H7 (cell line): ENCODE results near the gene ZKSCAN7. TPM values are rescaled to one million over a fixed set of nuclear protein-coding genes. Genes with fewer than 3 reads are reported as not detected.
"Not testable (repeated sequence)": the region's sequence is repeated elsewhere in the genome, so short reads cannot be mapped to it uniquely, and the experiment has no call there.

Experiments
- DNase-seq: peaks from one replicate; pipeline ENCODE4 v3.0.0; 2012
- H3K27me3 ChIP-seq: 2 replicates; pipeline ENCODE4 v1.6.0; 2011; ENCODE audit warnings: mild to moderate bottlenecking, low read length; ENCODE audit not compliant: control insufficient read depth, insufficient read depth
- H3K36me3 ChIP-seq: replicated peaks from 2 replicates; pipeline ENCODE4 v1.5.1; 2011; ENCODE audit warnings: low read length; ENCODE audit not compliant: control insufficient read depth, insufficient read depth
- H3K4me3 ChIP-seq: 2 replicates; pipeline ENCODE4 v1.5.1; 2011; ENCODE audit warnings: low read depth, mild to moderate bottlenecking, control low read depth, low read length, moderate library complexity; ENCODE audit not compliant: insufficient read depth
- total RNA-seq: library from RNA; depleted of rRNA; stranded (reverse); fragments of >200 nt; shearing (Covaris generic); gene quantifications from 2 replicates; pipeline ENCODE4 v1.2.3, GENCODE V29; 2014

ZKSCAN7 gene
- total RNA-seq, 1 experiment from 2014 or later: 13.0 TPM

DNA sequence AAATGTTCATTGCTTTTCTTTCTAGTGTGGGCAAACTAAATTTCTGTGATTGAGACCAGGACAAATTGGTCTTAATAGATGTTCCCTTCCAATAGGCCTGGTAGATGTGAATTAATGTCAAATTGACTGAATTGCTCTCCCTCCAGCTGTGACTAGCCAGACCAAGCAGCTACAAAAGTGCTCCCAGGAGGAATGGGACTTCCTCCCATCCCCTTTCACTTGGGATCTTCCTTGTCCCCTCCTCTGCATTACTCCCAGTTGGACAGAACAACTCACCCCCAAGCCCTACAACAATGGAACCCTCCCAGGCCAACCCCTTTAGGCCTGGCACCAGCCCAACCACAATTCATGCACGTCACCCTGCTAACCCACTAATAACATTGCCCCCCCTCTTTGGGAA, 19.6 kb upstream of the ZKSCAN7 start:
- no peaks in the 10 kb centered on the region for H3K36me3 ChIP-seq
- DNase-seq: no peak
- no peak overlapping the region for H3K4me3 ChIP-seq
- H3K27me3 ChIP-seq: no peaks in the 10 kb centered on the region; the same call in 1 of the 2 replicates

DNA sequence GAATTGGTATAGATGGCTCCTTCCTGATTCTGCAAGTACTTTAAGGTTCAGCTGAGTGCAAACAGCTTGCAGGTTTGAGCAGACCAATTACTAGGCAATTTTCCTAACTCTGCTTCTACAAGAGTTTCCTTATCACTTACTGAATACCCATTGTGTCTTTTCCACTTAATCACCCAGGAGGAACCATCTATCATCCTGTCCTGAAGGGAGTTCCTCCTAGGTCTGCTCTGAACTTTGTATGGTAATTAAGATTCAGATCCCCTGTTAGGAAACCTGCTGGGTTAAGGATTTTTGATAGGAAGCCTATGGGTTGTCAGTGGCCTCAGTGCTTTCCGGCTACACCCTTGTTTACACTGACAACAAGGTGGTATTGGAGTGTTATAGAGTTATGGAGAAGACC, 10.2 kb upstream of the ZKSCAN7 start:
- H3K27me3 ChIP-seq: not testable (repeated sequence)

DNA sequence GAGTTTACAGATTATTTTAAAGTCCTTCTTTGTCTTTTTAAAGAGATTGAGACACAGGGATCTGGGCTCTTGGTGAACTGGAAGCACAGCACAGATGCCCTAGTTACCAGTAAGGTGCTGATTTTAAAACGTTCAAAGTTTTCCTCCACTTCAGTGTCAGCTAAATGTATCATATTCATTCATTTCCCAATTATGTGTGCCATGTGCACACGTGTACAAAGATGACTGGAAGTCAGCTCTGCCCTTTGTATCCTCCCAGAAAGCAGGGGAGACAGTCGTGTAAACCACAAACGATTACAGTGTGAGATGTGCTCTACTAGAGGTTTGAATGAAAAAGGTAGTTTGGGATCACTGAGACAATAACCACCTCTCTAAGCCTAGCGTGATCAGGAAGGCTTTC, 730 bp downstream of the ZKSCAN7 start:
- H3K27me3 ChIP-seq: no peaks in the 10 kb centered on the region; the same call in 1 of the 2 replicates
- DNase-seq: peak; percentile 40
- H3K4me3 ChIP-seq: peak overlapping the region; percentile 82
- H3K36me3 ChIP-seq: peaks cover 9% of the 10 kb centered on the region

More for the DNA sequence above, 10.2 kb upstream of the ZKSCAN7 start:
- DNase-seq, H3K36me3 ChIP-seq, H3K4me3 ChIP-seq: not testable (repeated sequence)

DNA sequence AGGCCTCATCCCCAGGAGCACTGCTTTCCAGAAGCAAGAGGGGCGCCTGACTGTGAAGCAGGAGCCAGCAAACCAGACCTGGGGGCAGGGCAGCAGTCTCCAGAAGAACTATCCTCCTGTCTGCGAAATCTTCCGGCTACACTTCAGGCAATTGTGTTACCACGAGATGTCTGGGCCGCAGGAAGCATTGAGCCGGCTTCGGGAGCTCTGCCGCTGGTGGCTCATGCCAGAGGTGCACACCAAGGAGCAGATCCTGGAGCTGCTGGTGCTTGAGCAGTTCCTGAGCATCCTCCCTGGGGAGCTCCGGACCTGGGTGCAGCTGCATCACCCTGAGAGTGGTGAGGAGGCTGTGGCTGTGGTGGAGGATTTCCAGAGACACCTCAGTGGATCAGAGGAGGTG, 2.1 kb downstream of the ZKSCAN7 start:
- Histone ChIP-seq H3K4me3 (no peak overlapping the region), H3K36me3 (peaks cover 19% of the 10 kb centered on the region), H3K27me3 (no peaks in the 10 kb centered on the region; the same call in 1 of the 2 replicates)
- no peak for DNase-seq

DNA sequence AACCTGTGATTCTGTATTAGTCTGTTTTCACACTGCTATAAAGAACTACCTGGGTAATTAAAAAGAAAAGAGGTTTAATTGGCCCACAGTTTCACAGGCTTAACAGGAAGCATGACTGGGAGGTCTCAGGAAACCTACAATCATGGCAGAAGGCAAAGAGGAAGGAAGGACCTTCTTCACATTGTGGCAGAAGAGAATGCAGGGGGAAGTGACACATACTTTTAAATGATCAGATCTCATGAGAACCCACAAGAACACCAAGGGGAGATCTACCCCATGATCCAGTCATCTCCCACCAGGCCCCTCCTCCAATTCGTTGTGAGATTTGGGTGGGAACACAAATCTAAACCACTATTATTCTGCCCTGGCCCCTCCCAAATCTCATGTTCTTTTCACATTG, 6.1 kb downstream of the ZKSCAN7 start:
- DNase-seq: no peak
- peaks cover 25% of the 10 kb centered on the region for H3K36me3 ChIP-seq
- no peak overlapping the region for H3K4me3 ChIP-seq

DNA sequence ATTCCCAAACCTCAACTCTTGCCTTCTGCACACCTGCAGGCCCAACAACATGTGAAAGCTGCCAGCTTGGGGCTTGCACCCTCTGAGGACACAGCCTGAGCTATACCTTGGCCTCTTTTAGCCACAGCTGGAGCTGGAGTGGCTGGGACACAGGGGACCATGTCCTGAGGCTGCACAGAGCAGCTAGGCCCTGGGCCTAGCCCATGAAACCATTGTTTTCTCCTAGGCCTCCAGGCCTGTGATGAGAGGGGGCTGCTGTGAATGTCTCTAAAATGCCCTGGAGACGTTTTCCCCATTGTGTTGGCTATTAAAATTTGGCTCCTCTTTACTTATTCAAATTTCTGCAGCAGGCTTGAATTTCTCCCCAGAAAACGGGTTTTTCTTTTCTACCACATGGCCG, 7.2 kb downstream of the ZKSCAN7 start:
- no peaks in the 10 kb centered on the region for H3K27me3 ChIP-seq
- peaks cover 24% of the 10 kb centered on the region for H3K36me3 ChIP-seq
- no peak overlapping the region for H3K4me3 ChIP-seq
- DNase-seq: no peak

More for the DNA sequence above, 6.1 kb downstream of the ZKSCAN7 start:
- no peaks in the 10 kb centered on the region for H3K27me3 ChIP-seq

DNA sequence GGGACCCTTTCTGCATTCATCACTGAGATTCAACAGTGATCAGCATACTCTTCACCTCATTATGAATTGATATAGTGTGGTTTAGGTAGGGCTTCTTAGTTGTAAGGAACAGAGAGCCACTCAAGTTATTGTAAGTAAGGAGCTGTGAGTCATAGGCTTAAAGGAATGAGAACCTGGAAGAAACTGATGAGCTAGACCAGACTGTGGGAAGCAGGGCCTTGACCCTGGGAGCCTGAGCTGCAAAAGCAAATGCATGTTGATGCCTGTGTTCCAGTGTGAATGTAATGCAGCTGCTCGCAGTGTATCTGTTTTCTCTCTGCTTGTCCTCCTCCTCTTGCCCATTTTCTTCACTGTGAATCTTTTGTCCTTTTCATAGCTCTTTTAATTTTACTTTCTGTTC, 13.6 kb downstream of the ZKSCAN7 start:
- H3K4me3 ChIP-seq: no peak overlapping the region
- no peak for DNase-seq
- H3K27me3 ChIP-seq: no peaks in the 10 kb centered on the region
- peaks cover 30% of the 10 kb centered on the region for H3K36me3 ChIP-seq

DNA sequence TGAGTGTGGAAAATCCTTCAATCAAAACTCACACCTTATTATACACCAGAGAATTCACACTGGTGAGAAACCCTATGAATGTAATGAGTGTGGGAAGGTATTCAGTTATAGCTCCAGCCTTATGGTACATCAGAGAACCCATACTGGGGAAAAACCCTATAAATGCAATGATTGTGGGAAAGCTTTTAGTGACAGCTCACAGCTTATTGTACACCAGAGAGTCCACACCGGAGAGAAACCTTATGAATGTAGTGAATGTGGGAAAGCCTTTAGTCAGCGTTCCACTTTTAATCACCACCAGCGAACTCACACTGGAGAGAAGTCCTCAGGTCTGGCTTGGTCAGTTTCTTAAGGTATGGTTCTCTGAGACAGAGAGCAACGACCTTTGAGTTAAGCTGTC, 16.0 kb downstream of the ZKSCAN7 start:
- no peak for DNase-seq
- H3K27me3 ChIP-seq: no peaks in the 10 kb centered on the region
- H3K36me3 ChIP-seq: peaks cover 25% of the 10 kb centered on the region
- no peak overlapping the region for H3K4me3 ChIP-seq

DNA sequence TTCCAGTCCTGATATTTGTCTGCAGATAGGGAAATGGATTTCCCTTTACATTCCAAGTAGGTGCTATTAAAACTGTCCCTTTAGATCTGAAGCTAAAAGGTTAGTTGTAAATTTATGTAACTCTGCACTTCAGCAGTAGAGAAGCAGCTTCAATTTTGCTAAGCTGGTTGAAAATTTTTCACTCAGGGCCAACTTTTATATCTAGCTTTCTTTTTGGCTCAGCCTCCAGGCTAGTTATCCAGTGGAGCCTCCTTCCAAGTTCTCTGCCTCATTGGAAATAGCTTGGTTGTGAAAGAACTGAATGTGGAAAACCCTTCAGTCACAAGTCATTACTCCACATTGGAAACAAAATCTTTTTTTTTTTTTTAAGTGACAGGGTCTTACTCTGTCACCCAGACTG, 21.6 kb downstream of the ZKSCAN7 start:
- H3K4me3 ChIP-seq: no peak overlapping the region
- no peak for DNase-seq
- no peaks in the 10 kb centered on the region; the same call in 1 of the 2 replicates for H3K36me3 ChIP-seq

DNA sequence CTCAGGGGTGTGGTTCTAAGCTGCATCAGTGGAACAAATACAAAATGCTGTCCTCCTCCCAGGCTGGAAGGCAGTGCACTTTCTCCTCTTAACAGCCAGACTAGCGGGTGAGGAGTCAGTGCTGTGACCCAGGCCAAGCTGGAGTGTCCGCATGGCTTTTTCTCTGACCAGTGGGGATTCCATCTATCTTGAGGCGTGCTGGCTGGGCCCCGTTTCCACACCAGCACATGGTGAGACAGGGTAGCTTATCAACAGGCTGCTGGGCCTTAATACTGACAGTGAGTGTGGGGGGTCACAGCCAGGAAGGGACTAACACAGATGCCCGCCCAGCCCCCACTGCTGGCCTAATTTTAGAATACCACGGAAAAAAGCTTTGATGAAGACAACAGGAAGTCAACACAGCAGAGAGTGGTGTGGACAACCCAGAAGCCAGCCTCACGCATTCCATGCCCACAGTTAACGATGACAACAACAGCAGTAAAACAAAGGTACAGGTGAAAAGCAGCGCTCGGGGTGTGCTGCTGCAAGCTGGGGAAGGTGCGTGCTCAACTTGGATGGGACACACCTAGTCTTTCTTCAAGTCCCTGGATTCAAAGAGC, 22.5 kb downstream of the ZKSCAN7 start:
- H3K27me3 ChIP-seq, H3K36me3 ChIP-seq, DNase-seq, H3K4me3 ChIP-seq: not testable (repeated sequence)

More for the DNA sequence above, 21.6 kb downstream of the ZKSCAN7 start:
- H3K27me3 ChIP-seq: no peaks in the 10 kb centered on the region

DNA sequence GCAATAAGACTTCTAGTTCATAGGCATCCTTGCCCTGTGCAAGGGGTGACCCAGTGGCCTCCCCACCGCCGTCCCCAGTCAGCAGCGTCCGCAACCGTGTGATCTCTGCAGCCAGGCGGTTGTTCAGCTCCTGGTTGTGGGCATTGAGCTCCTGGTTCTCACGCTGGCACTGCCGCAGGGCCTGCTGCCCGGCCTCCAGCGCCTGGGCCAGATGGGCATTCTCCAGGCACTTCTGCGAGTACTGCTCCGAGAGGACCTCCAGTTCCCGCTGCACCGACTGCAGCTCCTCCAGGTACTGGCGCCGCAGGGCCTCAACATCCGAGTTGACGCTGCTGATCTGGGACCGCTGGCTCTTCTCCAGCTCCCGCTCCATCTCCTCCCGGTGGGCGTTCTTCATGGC, 23.3 kb downstream of the ZKSCAN7 start:
- H3K27me3 ChIP-seq, DNase-seq, H3K36me3 ChIP-seq, H3K4me3 ChIP-seq: not testable (repeated sequence)

DNA sequence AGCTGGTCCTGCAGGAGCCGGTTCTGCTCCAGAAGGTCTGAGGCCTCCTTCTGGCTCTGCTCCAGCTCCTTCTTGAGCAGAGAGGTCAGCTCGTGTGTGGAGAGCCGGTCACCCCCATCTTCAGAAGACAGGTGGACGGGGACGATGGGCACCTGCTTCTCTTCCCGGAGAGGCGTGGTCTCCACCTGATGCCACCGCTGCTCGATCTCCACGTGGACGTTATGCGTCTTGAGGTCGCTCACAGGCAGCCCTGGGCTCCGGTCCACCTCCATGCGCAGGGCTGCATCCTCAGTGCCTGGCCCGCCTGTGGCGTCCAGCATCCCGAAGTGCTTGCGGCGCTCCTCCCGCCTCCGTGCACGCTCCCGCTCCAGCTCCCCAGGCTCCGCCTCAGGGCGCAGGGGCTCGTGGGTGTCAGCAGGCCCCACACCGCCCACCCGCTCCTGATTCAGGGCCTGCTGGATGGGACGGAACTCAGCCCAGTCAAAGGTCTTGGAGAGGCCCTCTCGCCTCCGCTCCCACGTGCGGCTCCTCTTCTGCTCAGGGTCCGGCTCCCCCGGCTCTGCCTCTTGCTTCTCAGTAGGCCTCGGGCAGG, 24.0 kb downstream of the ZKSCAN7 start:
- DNase-seq, H3K27me3 ChIP-seq, H3K36me3 ChIP-seq, H3K4me3 ChIP-seq: not testable (repeated sequence)

DNA sequence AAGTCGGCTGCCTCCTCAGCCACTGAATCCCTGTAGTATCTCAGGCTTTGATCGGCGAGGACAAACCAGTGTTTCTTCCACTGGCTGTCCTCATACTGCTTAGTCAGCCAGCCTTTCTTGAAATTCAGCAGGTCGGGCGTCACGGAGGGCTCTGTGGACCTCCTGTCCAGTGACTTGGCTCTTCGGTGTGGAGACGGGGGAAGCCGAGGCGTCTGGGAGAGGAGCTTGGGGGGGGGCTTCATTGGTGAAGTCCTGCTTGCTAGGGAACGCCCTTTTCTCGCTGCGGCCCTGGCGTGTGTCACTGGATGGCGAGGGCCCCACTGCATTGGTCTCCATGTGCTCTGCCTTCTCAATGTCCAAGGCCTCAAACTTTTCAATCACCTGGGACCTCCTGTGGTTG, 24.8 kb downstream of the ZKSCAN7 start:
- not testable (repeated sequence) for H3K27me3 ChIP-seq, H3K4me3 ChIP-seq, H3K36me3 ChIP-seq, DNase-seq

DNA sequence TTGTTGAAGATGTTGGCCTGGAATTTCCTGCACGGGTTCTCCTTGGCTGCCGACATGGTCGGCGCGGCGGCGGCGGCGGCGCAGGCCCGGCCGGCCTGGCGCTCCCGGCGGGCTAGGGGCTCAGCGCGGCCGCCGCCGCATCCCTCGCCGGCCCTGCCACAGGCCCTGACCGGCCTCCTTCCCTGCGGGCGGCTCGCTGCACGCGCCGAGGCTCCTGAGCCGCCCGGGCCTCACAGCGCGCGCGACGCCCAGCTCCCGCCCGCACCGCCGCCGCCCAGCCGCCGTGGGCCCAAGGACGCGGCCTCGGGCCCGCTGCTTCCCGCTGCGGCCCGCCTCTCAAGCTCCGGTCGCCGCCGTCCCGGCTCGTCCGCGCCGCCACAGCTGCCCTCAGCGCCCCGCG, 26.0 kb downstream of the ZKSCAN7 start:
- not testable (repeated sequence) for H3K4me3 ChIP-seq, DNase-seq, H3K36me3 ChIP-seq, H3K27me3 ChIP-seq

DNA sequence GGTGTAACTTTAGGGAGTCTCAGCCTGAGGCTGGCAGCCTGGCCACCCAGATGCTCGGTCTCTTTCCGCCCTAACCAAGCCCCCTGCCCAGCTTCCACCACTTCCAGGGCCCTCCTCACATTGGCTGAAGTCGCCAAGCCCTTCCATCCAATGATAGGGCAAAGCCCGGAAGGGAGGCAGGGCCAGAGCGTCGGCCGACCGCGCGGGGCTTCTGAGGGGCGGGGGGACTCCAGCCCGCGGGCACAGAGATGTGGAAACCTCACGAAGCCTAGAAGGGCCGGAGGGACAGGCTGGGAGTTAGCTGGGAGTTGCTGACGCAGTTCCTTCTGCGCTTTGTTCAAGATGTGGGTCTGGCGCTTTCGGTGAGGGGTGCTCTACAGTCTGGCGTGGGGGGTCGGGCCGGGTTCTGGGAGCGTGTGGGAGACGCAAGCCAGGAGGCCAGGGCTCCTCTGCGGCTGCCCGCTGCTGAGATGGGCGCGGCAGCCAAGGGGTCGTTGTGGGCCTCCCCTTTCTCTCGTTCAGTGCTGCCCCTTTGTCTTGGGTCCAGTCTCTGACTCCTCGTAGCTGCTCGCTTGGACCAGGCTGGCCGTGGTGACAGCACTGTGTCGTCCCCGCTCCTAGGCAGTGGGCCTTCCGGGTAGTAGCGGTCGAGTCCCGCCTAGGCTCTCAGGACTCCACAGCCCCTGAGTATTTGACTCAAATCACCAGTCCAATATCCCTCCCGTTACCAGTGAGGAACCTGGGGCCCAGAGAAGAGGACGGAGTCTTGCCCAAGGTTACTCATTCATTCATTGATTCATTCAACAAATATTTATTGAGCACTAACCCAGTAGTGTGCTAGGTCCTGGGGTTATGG, 29.9 kb downstream of the ZKSCAN7 start, which contains the start of gene ZNF660:
Gene ZNF660 (plus strand): TSS at position 319 of the 856 bp plus-strand sequence. CDS start 9,230 bp downstream, outside the sequence.
- H3K4me3 ChIP-seq: peak within 1 kb of the TSS; percentile 86
- DNase-seq: peak; percentile 96
- no peaks in the 10 kb centered on the region for H3K27me3 ChIP-seq
- peaks cover 9% of the 10 kb centered on the region for H3K36me3 ChIP-seq
